Measurements from ENCODE around the gene GPR161. TPM values are rescaled to one million over a fixed set of nuclear protein-coding genes. Genes with fewer than 3 reads are reported as not detected.

The GPR161 gene
- total and polyA plus RNA-seq, 2 donors (not counting 1 experiment from before 2014, with no cell fraction given) = 10.2 to 18.7 TPM

- H3K4me3 ChIP-seq (replicated peaks in 1 of 4; ENCODE audit: control extremely low read depth in 1 of 4, insufficient read depth in 1 of 4, low read depth in 3 of 4, low read length in 4 of 4) = no peak overlapping the region
- H4K20me1 ChIP-seq (ENCODE audit: control insufficient read depth, extremely low read depth, insufficient read depth, low read length) = peaks cover 1% of the 10 kb centered on the region
- no peaks in the 10 kb centered on the region for H3K4me1 ChIP-seq (ENCODE audit: control insufficient read depth, extremely low read depth, insufficient read depth, low read length)
- peaks cover 2% of the 10 kb centered on the region for H3K36me3 ChIP-seq (ENCODE audit: control insufficient read depth, insufficient read depth, low read length)
- TF ChIP-seq EZH2 (IDR thresholded peaks at IDR 0.05; ENCODE audit: low read length, missing control alignments) (no peak), CTCF (conservative IDR thresholded peaks at IDR 0.05 in 1 of 2, IDR thresholded peaks at IDR 0.05 in 1 of 2; ENCODE audit: low read depth in 1 of 2, low read length in 2 of 2) (no peak)
- H3K9me3 ChIP-seq (ENCODE audit: control insufficient read depth, insufficient read depth, low read depth, low read length) = no peaks in the 10 kb centered on the region
- H3K27me3 ChIP-seq (ENCODE audit: control insufficient read depth, insufficient read depth, low read length) = no peaks in the 10 kb centered on the region
- H3K9ac ChIP-seq (ENCODE audit: insufficient read depth, low read length) = no peak overlapping the region
- DNase-seq (ENCODE audit: low read depth in 2 of 2) = no peak
- H3K79me2 ChIP-seq (ENCODE audit: control insufficient read depth, insufficient read depth, low read length) = no peaks in the 10 kb centered on the region
- no peak overlapping the region for H3K27ac ChIP-seq (ENCODE audit: insufficient read depth, low read length)
- no peak overlapping the region for H3K4me2 ChIP-seq (ENCODE audit: extremely low read depth, insufficient read depth, low read length)
- H2AFZ ChIP-seq (ENCODE audit: low read length) = no peak overlapping the region
These were observed 91.4 kb downstream of the GPR161 start for GRCh38 chr1:168045311-168045710.

DNA sequence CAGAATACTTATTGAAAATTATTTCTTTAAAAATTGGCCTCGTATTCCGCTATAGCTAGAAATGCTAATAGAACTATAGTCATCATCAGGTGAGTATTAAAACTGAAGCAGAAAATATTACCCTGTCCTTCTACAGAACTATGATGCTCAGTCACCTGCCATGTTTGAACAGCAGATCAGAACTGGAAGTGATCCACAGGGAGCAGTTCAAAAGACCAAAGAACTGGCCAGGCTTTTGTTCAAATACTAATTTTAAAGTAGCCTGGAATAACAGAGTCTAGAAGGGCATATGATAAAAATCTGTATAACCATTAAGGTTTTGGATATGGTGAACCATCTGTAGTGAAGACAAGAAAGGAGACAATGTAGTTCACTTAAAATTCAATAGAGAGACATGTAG is 94.4 kb downstream of the GPR161 start:
- no peak for DNase-seq (ENCODE audit: low read depth in 2 of 2)
- Histone ChIP-seq H3K4me1 (ENCODE audit: control insufficient read depth, extremely low read depth, insufficient read depth, low read length) (no peaks in the 10 kb centered on the region), H3K9ac (ENCODE audit: insufficient read depth, low read length) (no peak overlapping the region), H3K4me3 (replicated peaks in 1 of 4; ENCODE audit: control extremely low read depth in 1 of 4, insufficient read depth in 1 of 4, low read depth in 3 of 4, low read length in 4 of 4) (no peak overlapping the region), H3K4me2 (ENCODE audit: extremely low read depth, insufficient read depth, low read length) (no peak overlapping the region), H4K20me1 (ENCODE audit: control insufficient read depth, extremely low read depth, insufficient read depth, low read length) (no peaks in the 10 kb centered on the region), H3K9me3 (ENCODE audit: control insufficient read depth, insufficient read depth, low read depth, low read length) (no peaks in the 10 kb centered on the region), H2AFZ (ENCODE audit: low read length) (no peak overlapping the region), H3K79me2 (ENCODE audit: control insufficient read depth, insufficient read depth, low read length) (no peaks in the 10 kb centered on the region), H3K27ac (ENCODE audit: insufficient read depth, low read length) (no peak overlapping the region), H3K27me3 (ENCODE audit: control insufficient read depth, insufficient read depth, low read length) (no peaks in the 10 kb centered on the region), H3K36me3 (ENCODE audit: control insufficient read depth, insufficient read depth, low read length) (peaks cover 2% of the 10 kb centered on the region)
- TF ChIP-seq EZH2 (IDR thresholded peaks at IDR 0.05; ENCODE audit: low read length, missing control alignments) (no peak), CTCF (conservative IDR thresholded peaks at IDR 0.05 in 1 of 2, IDR thresholded peaks at IDR 0.05 in 1 of 2; ENCODE audit: low read depth in 1 of 2, low read length in 2 of 2) (no peak)

DNA sequence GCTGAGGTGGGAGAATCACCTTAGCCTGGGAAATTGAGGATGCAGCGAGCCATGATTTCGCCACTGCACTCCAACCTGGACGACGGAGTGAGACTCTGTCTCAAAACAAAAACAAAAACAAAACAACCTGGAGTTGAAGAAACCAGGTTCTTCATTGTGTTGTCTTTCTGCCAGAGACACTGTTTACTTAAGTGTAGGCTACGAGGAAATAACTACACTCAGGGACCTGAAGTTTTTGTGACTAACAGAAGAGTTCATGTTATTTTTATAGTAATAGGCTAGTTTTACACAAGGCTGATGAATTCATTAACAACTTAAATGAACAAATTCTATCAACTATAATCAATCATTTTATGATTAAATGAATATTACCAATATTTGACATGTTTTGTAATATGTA is 101.4 kb downstream of the GPR161 start:
- H3K27me3 ChIP-seq (ENCODE audit: control insufficient read depth, insufficient read depth, low read length) = no peaks in the 10 kb centered on the region
- DNase-seq (ENCODE audit: low read depth in 2 of 2) = no peak
- no peak overlapping the region for H3K4me2 ChIP-seq (ENCODE audit: extremely low read depth, insufficient read depth, low read length)
- no peak overlapping the region for H3K27ac ChIP-seq (ENCODE audit: insufficient read depth, low read length)
- no peaks in the 10 kb centered on the region for H3K9me3 ChIP-seq (ENCODE audit: control insufficient read depth, insufficient read depth, low read depth, low read length)
- H2AFZ ChIP-seq (ENCODE audit: low read length) = no peak overlapping the region
- H3K4me1 ChIP-seq (ENCODE audit: control insufficient read depth, extremely low read depth, insufficient read depth, low read length) = no peaks in the 10 kb centered on the region
- H3K36me3 ChIP-seq (ENCODE audit: control insufficient read depth, insufficient read depth, low read length) = no peaks in the 10 kb centered on the region
- TF ChIP-seq CTCF (conservative IDR thresholded peaks at IDR 0.05 in 1 of 2, IDR thresholded peaks at IDR 0.05 in 1 of 2; ENCODE audit: low read depth in 1 of 2, low read length in 2 of 2) = no peak
- TF ChIP-seq EZH2 (IDR thresholded peaks at IDR 0.05; ENCODE audit: low read length, missing control alignments) = no peak
- no peak overlapping the region for H3K4me3 ChIP-seq (replicated peaks in 1 of 4; ENCODE audit: control extremely low read depth in 1 of 4, insufficient read depth in 1 of 4, low read depth in 3 of 4, low read length in 4 of 4)
- H3K9ac ChIP-seq (ENCODE audit: insufficient read depth, low read length) = no peak overlapping the region
- no peaks in the 10 kb centered on the region for H3K79me2 ChIP-seq (ENCODE audit: control insufficient read depth, insufficient read depth, low read length)
- no peaks in the 10 kb centered on the region for H4K20me1 ChIP-seq (ENCODE audit: control insufficient read depth, extremely low read depth, insufficient read depth, low read length)
